PC-3 (cell line): ENCODE results near the gene IL25. TPM values are rescaled to one million over a fixed set of nuclear protein-coding genes. Genes with fewer than 3 reads are reported as not detected.

Source experiments
- ATAC-seq: fragments of 200-7000 bp; cut with Tn5 transposase; 2 replicates; pipeline ENCODE4 v1.9.1; 2020; ENCODE audit warnings: mild to moderate bottlenecking, moderate library complexity
- BruUV-seq: library from RNA; stranded (reverse); fragments of 400-500 nt; replicated peaks from 2 replicates; lab custom pipeline; 2021; lab: Mats Ljungman, UMichigan
- CTCF ChIA-PET: fragments of 300-600 bp; sonication (Branson Sonifier 250); formaldehyde crosslinking; loops from one replicate; lab custom pipeline; 2022; ENCODE audit warnings: antibody characterized with exemption; lab: Charles Lee
- POLR2A ChIA-PET: fragments of 300-600 bp; sonication (Branson Sonifier 250); formaldehyde crosslinking; loops from one replicate; lab custom pipeline; 2022; ENCODE audit warnings: antibody characterized with exemption; ENCODE audit not compliant: unreplicated experiment; lab: Charles Lee
- DNase-seq: peaks from one replicate; pipeline ENCODE4 v3.0.0-alpha.2; 2015
- H2AFZ ChIP-seq: fragments of 300-600 bp; sonication (generic); 2 replicates; pipeline ENCODE4 v1.6.0; 2016; ENCODE audit warnings: antibody characterized with exemption, low read length
- H3F3A ChIP-seq: fragments of 300-600 bp; sonication (generic); one replicate; pipeline ENCODE4 v1.6.0; 2017; ENCODE audit warnings: antibody characterized with exemption, low read length, control low read depth, mild to moderate bottlenecking; ENCODE audit not compliant: unreplicated experiment
- H3K27ac ChIP-seq: fragments of 300-600 bp; sonication (generic); 2 replicates; pipeline ENCODE4 v1.5.1; 2016; ENCODE audit warnings: mild to moderate bottlenecking, low read length
- H3K27me3 ChIP-seq: fragments of 300-600 bp; sonication (generic); 2 replicates; pipeline ENCODE4 v1.6.1; 2016; ENCODE audit warnings: low read length, mixed read lengths
- H3K36me3 ChIP-seq: fragments of 300-600 bp; sonication (generic); 2 replicates; pipeline ENCODE4 v1.6.1; 2016; ENCODE audit warnings: low read depth, mixed run types, low read length, mixed read lengths
- H3K4me1 ChIP-seq: fragments of 300-600 bp; sonication (generic); 2 replicates; pipeline ENCODE4 v1.5.1; 2016; ENCODE audit warnings: low read length; ENCODE audit not compliant: insufficient read depth
- H3K4me2 ChIP-seq: fragments of 300-600 bp; sonication (generic); 2 replicates; pipeline ENCODE4 v1.6.0; 2016; ENCODE audit warnings: low read length
- H3K4me3 ChIP-seq: fragments of 300-600 bp; sonication (generic); 2 replicates; pipeline ENCODE4 v1.5.1; 2016; ENCODE audit warnings: mild to moderate bottlenecking, low read length, mixed read lengths
- H3K79me2 ChIP-seq: fragments of 300-600 bp; sonication (generic); 2 replicates; pipeline ENCODE4 v1.6.1; 2017; ENCODE audit warnings: low read length, mixed read lengths
- H3K9ac ChIP-seq: fragments of 300-600 bp; sonication (generic); 2 replicates; pipeline ENCODE4 v1.6.0; 2016; ENCODE audit warnings: mild to moderate bottlenecking, low read length
- H3K9me2 ChIP-seq: fragments of 300-600 bp; sonication (generic); replicated peaks from 2 replicates; pipeline ENCODE4 v1.6.1; 2016; ENCODE audit warnings: mixed run types, low read length, mixed read lengths
- H3K9me3 ChIP-seq: fragments of 300-600 bp; sonication (generic); 2 replicates; pipeline ENCODE4 v1.6.1; 2016; ENCODE audit warnings: low read length, mixed read lengths
- H4K20me1 ChIP-seq: fragments of 300-600 bp; sonication (generic); 2 replicates; pipeline ENCODE4 v1.6.1; 2016; ENCODE audit warnings: low read length, mixed read lengths
- EZH2 ChIP-seq: fragments of 300-600 bp; sonication (generic); IDR thresholded peaks from one replicate; pipeline ENCODE4 v1.6.1; 2017; ENCODE audit warnings: antibody characterized with exemption, mild to moderate bottlenecking, low read length; ENCODE audit not compliant: unreplicated experiment
- EZH2phosphoT487 ChIP-seq: fragments of 300-600 bp; sonication (generic); IDR thresholded peaks from 2 replicates; pipeline ENCODE4 v1.6.1; 2018; ENCODE audit warnings: mild to moderate bottlenecking, antibody characterized with exemption, low read length, borderline replicate concordance
- intact Hi-C: fragments of 100-400 bp; cut with micrococcal nuclease; formaldehyde crosslinking; loops from 2 replicates; pipeline ENCODE4 v1.9.0; 2023
- total RNA-seq: library from RNA; depleted of rRNA; stranded (reverse); fragments of >200 nt; gene quantifications from 2 replicates; pipeline ENCODE4 v1.2.3, GENCODE V29; 2014
- TF ChIP-seq, protein P1 (sequence below): fragments of 300-600 bp; sonication (generic); conservative IDR thresholded peaks from 2 replicates; pipeline ENCODE4 v1.5.1; 2017; ENCODE audit warnings: antibody characterized with exemption, low read depth, mild to moderate bottlenecking, low read length

Gene IL25
- total RNA-seq, 1 experiment from 2014 or later: not detected

DNA sequence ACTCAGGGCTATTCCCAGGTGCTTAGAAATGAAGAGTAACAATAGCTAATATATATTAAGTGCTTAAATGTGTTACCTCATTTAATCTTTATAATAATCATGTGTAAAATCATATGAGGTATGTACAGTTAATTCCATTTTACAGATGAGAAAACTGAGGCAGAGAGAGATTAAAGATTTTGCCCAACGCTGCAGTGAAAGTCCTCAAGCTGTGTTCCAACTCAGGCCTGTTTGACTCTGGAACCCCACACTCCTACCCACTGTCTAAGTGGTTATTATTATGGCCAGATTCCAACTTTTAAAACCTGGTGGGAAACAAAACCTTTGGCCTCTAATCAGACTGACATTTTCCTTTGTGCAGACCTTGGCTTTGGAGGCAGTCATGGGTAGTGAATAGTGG lies 14.4 kb downstream of the IL25 start:
- H3F3A ChIP-seq: no peaks in the 10 kb centered on the region
- H4K20me1 ChIP-seq: no peaks in the 10 kb centered on the region
- TF ChIP-seq EZH2phosphoT487: no peak
- TF ChIP-seq, protein P1, sequence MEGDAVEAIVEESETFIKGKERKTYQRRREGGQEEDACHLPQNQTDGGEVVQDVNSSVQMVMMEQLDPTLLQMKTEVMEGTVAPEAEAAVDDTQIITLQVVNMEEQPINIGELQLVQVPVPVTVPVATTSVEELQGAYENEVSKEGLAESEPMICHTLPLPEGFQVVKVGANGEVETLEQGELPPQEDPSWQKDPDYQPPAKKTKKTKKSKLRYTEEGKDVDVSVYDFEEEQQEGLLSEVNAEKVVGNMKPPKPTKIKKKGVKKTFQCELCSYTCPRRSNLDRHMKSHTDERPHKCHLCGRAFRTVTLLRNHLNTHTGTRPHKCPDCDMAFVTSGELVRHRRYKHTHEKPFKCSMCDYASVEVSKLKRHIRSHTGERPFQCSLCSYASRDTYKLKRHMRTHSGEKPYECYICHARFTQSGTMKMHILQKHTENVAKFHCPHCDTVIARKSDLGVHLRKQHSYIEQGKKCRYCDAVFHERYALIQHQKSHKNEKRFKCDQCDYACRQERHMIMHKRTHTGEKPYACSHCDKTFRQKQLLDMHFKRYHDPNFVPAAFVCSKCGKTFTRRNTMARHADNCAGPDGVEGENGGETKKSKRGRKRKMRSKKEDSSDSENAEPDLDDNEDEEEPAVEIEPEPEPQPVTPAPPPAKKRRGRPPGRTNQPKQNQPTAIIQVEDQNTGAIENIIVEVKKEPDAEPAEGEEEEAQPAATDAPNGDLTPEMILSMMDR: no peak
- no peak for TF ChIP-seq EZH2
- ChIA-PET POLR2A (no interaction called here), CTCF (interaction anchor here (1.0 kb wide), 1 partner anchor 61 kb away, joined by 8 read pairs; no protein-coding TSS in a partner anchor)
- H3K9ac ChIP-seq: no peak overlapping the region
- DNase-seq (no peak), ATAC-seq (no peak)
- no peaks in the 10 kb centered on the region for H3K9me2 ChIP-seq
- no peak overlapping the region for H2AFZ ChIP-seq
- no peak overlapping the region for H3K4me2 ChIP-seq
- no peaks in the 10 kb centered on the region for H3K4me1 ChIP-seq
- no TSS peak for BruUV-seq
- H3K79me2 ChIP-seq: no peaks in the 10 kb centered on the region
- H3K27me3 ChIP-seq: peaks cover 68% of the 10 kb centered on the region
- H3K36me3 ChIP-seq: no peaks in the 10 kb centered on the region
- H3K9me3 ChIP-seq: no peaks in the 10 kb centered on the region
- intact Hi-C loops: no loop called here
- no peak overlapping the region for H3K27ac ChIP-seq
- H3K4me3 ChIP-seq: no peak overlapping the region

DNA sequence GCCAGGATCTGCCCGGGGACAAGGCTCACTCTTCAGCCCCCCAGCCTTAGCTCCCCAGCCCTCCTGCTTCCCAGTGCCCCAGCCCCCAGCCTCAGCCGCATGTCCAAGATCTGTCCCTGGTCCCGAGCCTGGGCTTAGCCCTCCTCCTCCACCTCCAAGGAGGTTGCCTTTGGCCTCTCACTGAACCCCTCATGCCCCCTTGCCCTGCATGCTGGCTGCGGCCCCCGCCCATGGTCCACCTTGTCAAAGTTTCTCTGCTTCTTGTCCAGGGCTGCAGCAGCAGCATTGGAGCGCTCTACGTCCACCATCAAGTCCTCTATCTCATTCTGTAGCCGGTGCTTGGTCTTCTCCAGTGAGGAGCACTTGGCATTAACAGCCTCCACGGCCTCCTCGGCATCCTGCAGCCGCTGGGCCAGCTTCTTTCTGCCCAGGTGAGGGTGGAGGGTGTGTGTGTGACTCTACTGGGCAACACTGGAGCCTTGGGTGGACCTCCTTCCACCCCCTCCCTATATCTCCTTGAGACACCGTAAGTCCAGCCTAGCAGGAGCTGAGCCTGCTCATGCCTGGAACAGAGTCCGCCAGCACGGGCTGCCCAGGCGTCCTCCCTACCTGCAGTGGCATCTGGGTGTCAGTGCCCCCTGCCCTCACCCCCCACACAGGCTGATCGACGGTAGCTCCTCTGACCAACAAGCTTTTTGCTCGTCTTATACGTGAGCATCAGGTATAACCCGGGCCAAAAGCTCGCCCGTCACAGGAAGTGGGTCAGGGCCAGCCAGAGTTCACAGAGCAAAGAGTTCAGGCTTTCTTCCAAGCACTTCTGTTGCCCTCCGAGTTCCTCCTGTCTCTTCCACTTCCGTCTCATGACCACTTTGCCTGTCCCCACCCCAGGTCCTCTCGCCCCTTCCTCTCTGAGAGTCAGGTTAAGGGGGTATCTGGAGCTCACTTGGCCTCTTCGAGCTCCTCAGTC lies 15.6 kb downstream of the IL25 start:
- H3K9ac ChIP-seq: no peak overlapping the region
- H3K4me3 ChIP-seq: no peak overlapping the region
- no peaks in the 10 kb centered on the region for H3K79me2 ChIP-seq
- DNase-seq: no peak
- TF ChIP-seq, protein P1: no peak
- TF ChIP-seq EZH2 (no peak), EZH2phosphoT487 (no peak)
- no peaks in the 10 kb centered on the region for H3K36me3 ChIP-seq
- intact Hi-C loops: no loop called here
- no peaks in the 10 kb centered on the region for H3K4me1 ChIP-seq
- peaks cover 71% of the 10 kb centered on the region for H3K27me3 ChIP-seq
- no peaks in the 10 kb centered on the region for H3K9me3 ChIP-seq
- CTCF ChIA-PET: no interaction called here
- no peaks in the 10 kb centered on the region for H4K20me1 ChIP-seq
- BruUV-seq: no TSS peak
- no peaks in the 10 kb centered on the region for H3F3A ChIP-seq
- H3K4me2 ChIP-seq: no peak overlapping the region
- POLR2A ChIA-PET: no interaction called here
- no peaks in the 10 kb centered on the region for H3K9me2 ChIP-seq
- no peak overlapping the region for H3K27ac ChIP-seq
- ATAC-seq: no peak
- no peak overlapping the region for H2AFZ ChIP-seq

DNA sequence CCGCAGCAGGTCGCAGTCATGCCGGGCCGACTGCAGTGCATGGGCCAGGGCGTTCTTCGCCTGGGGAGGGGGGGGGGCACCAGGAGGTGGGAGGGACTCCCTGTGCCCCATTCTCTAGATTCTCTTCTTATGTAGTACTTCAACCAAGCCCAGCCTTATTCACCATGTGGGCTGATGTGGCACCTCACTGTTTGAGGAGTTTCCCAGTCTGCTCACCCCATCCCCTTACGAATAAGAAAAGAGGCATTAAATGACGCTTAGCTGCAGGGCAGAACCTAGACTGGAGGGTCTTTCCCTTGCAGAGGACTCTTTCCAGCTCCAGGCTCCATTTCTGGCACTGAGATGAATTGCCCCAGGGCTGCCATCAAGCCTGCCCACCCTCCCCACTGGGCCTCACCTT lies 16.4 kb downstream of the IL25 start:
- ChIA-PET CTCF (no interaction called here), POLR2A (no interaction called here)
- Histone ChIP-seq H3K4me3 (no peak overlapping the region), H2AFZ (no peak overlapping the region), H3K9ac (no peak overlapping the region), H3K9me3 (no peaks in the 10 kb centered on the region), H3K4me2 (no peak overlapping the region), H3K9me2 (no peaks in the 10 kb centered on the region), H3K4me1 (no peaks in the 10 kb centered on the region), H3K27me3 (peaks cover 73% of the 10 kb centered on the region), H3K79me2 (no peaks in the 10 kb centered on the region), H3K36me3 (no peaks in the 10 kb centered on the region), H3K27ac (no peak overlapping the region), H3F3A (no peaks in the 10 kb centered on the region), H4K20me1 (no peaks in the 10 kb centered on the region)
- DNase-seq: no peak
- BruUV-seq: no TSS peak
- intact Hi-C loops: no loop called here
- no peak for ATAC-seq
- TF ChIP-seq EZH2 (no peak), EZH2phosphoT487 (no peak)
- TF ChIP-seq, protein P1: no peak
